GM23338 (cell line): ENCODE results near the gene GAP43.

Experiments used
- TF ChIP-seq, protein P1 (sequence below), 2 experiments: fragments of 200-600 bp in 1 of 2; sonication (generic) in 1 of 2; conservative IDR thresholded peaks; 2 replicates each; pipeline versions ENCODE4 v1.5.1 to v1.6.1; 2016 to 2017; ENCODE audit warnings: antibody characterized with exemption in 2 of 2, low read depth in 2 of 2, mild to moderate bottlenecking in 2 of 2, moderate library complexity in 1 of 2
- TF ChIP-seq, protein P2 (sequence below): IDR thresholded peaks from one replicate; pipeline ENCODE4 v1.6.1; 2018; ENCODE audit warnings: antibody characterized with exemption; ENCODE audit not compliant: unreplicated experiment

DNA sequence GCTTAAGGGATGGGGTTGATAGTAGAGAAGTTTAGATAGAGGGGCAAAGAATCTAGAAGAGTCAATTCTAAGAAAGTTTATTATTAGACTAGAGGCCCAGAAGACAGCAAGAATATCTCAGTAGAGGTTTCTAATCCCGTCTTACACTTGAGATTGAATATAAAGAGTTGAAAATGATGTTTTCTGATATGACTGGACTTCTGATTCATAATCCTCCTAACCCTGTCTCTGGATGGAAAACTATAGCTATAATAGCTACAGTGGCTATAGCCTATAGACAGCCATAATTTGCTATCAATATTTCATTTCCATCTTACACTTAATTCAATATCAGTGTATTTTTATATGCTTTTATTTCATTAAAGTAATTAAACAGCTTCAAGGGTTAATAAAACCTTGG lies 60.0 kb downstream of the GAP43 start:
- TF ChIP-seq, protein P1, sequence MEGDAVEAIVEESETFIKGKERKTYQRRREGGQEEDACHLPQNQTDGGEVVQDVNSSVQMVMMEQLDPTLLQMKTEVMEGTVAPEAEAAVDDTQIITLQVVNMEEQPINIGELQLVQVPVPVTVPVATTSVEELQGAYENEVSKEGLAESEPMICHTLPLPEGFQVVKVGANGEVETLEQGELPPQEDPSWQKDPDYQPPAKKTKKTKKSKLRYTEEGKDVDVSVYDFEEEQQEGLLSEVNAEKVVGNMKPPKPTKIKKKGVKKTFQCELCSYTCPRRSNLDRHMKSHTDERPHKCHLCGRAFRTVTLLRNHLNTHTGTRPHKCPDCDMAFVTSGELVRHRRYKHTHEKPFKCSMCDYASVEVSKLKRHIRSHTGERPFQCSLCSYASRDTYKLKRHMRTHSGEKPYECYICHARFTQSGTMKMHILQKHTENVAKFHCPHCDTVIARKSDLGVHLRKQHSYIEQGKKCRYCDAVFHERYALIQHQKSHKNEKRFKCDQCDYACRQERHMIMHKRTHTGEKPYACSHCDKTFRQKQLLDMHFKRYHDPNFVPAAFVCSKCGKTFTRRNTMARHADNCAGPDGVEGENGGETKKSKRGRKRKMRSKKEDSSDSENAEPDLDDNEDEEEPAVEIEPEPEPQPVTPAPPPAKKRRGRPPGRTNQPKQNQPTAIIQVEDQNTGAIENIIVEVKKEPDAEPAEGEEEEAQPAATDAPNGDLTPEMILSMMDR (conservative IDR thresholded peaks at IDR 0.05; ENCODE audit: low read depth in 2 of 2) = no peak
- TF ChIP-seq, protein P2, sequence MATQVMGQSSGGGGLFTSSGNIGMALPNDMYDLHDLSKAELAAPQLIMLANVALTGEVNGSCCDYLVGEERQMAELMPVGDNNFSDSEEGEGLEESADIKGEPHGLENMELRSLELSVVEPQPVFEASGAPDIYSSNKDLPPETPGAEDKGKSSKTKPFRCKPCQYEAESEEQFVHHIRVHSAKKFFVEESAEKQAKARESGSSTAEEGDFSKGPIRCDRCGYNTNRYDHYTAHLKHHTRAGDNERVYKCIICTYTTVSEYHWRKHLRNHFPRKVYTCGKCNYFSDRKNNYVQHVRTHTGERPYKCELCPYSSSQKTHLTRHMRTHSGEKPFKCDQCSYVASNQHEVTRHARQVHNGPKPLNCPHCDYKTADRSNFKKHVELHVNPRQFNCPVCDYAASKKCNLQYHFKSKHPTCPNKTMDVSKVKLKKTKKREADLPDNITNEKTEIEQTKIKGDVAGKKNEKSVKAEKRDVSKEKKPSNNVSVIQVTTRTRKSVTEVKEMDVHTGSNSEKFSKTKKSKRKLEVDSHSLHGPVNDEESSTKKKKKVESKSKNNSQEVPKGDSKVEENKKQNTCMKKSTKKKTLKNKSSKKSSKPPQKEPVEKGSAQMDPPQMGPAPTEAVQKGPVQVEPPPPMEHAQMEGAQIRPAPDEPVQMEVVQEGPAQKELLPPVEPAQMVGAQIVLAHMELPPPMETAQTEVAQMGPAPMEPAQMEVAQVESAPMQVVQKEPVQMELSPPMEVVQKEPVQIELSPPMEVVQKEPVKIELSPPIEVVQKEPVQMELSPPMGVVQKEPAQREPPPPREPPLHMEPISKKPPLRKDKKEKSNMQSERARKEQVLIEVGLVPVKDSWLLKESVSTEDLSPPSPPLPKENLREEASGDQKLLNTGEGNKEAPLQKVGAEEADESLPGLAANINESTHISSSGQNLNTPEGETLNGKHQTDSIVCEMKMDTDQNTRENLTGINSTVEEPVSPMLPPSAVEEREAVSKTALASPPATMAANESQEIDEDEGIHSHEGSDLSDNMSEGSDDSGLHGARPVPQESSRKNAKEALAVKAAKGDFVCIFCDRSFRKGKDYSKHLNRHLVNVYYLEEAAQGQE = no peak
